GOT3 (cell line): ENCODE data around the gene HADH.
"Not testable (repeated sequence)": the region's sequence is repeated elsewhere in the genome, so short reads cannot be mapped to it uniquely, and the experiment has no call there.

Experiments used
- DNase-seq: peaks from one replicate; lab custom pipeline; 2025; ENCODE audit warnings: mixed read lengths; lab: John Stamatoyannopoulos, UW

HADH gene

DNA sequence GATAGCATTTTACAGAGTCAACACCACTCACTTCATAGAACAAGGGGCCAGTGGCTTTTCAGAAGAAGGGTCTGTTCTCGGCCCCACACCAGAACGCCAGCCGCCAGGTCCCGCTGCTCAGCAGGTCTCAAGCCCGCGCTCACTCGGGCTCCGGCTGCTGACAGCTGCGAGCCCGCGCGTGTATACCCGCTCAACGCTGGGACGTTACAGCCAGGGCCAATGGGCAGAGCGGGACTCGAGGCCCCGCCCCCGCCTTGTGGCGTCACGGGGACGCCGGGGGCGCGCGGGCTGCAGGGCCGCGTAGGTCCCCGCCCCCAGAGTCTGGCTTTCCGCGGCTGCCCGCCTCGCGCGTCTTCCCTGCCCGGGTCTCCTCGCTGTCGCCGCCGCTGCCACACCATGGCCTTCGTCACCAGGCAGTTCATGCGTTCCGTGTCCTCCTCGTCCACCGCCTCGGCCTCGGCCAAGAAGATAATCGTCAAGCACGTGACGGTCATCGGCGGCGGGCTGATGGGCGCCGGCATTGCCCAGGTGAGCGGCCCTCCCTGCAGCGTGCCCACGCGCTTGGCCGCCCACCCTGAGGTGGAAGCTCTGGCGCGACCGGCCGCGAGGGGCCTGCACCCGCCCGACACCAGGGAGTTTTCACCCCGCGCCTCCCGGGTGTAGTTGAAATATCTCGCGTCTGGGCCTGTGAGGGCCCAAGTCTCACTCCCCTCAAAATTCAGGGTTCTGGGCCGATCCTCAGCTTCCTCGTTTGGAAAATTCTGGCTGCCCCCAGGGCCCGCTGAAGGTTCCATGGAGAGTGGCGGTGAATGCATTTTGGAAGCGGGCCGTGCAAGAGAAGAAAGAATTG lies at the start of gene HADH:
TSS of gene HADH (plus strand) at position 353 of the 850 bp plus-strand sequence. CDS start at position 397, 44 bp downstream.
- peak; percentile 27 for DNase-seq

DNA sequence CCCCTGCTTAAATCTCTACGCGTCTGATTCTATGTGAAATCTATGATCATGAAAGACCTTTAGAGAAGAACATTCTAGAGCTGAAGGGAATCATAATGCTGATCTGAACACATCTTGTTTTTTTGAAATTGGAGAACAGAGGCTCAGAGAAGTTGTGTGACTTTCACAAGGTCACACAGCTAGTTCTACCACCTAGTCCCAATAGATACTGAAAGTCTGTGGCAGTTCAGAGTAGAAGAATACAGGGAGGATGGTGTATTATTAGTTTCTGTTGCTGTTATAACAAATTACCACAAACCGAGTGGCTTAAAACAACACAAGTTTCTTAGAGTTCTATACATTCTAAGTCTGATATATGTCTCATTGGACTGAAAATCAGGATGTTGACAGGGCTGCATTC lies 43.9 kb upstream of the HADH start:
- no peak for DNase-seq

DNA sequence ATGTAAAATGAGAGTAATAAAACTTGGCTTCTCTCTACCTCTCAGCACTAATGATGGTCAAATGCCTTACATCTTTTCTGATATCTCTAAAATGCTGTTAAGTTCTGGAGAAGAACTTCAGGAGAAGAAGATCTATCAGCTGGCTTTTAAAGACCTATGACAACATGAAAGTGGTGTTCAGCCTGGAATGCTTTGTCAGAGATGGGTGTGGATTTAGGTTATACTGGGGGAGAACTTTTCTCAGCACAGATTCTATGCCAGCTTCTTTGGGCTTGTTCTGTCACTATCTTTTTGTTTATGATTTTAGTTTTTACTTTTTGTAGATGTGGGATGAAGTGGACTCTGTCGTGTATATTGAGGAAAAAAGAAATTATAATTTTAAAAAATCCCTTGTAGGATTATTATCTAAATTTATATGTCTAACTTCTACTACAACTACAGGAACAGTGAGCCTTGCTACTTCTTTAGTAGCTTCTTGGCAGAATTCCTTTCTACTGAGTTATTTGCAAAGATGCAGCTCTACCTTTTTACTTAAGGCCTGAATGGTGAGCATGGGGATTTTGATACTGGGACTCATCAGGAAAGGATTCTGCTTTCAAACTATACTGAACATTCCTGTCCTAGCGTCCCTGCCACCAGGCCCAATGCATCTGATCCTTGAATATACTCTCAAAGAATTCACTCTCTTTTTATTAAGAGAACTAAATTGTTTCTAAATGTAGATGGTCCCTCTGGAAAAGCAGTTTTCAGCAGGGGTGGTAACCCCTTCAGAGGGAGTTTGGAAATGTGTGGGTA lies 38.7 kb upstream of the HADH start:
- no peak for DNase-seq

DNA sequence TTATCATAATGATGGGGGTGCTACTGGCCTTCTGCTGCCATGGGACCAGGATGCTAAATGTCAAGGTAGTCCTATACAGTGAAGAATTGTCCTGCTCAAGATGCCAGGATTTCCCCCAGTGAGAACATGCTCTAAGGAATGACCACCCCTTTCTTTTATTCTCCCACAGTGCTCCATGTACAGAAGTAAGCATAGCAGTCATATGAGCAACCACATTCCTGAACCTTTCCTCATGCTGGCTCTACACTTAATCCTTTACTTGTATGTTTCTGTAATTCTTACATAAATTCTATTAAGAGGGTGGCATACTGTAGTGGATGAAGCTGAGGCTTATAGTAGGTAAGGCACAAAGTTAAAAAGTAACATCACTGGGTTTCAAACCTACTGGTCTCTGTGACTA lies 38.1 kb upstream of the HADH start:
- DNase-seq, result no peak

DNA sequence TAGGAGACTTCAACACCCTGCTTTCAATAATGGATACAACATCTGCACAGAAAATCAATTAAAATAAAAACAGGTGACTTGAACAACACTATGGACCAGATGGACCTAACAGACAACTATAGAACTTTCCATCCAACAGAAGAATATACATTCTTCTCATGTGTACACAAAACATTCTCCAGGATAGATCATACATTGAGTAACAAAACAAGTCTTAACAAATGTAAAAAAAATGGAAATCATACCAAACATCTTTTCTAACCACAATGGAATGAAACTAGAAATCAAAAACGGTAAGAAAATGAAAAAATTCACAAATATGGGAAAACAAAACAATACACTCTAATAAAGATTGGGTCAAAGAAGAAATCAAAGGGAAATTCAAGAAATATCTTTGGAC lies 33.7 kb upstream of the HADH start:
- no peak for DNase-seq

DNA sequence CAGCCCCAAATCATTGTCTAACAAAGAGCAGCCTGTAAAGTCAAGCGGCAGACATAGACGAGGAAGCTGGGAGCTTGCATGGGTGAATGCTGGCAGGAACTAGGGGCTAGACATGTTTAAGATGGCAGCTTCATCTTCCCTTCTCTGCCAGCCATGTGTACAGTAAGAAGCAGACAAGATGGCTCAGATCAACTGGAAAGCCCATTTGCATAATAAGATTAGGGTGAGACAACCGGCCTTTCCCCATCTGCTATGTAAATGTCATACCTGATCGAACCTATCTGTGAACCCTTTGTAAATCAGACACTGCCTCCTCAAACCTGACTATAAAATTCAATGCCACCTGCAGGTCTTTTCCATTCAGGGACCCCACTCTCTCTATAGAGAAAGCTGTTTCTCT lies 22.8 kb upstream of the HADH start:
- no peak for DNase-seq

DNA sequence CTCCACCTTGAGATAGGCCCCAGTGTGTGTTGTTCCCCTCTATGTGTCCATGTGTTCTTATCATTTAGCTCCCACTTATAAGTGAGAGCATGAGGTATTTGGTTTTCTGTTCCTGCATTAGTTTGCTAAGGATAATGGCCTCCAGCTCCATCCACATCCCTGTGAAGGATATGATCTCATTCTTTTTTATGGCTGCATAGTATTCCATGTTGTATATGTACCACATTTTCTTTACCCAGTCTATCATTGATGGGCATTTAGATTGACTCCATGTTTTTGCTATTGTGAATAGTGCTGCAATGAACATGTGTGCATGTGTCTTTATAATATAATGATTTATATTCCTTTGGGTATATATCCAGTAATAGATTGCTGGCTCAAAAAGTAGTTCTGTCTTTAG lies 22.2 kb upstream of the HADH start:
- not testable (repeated sequence) for DNase-seq

DNA sequence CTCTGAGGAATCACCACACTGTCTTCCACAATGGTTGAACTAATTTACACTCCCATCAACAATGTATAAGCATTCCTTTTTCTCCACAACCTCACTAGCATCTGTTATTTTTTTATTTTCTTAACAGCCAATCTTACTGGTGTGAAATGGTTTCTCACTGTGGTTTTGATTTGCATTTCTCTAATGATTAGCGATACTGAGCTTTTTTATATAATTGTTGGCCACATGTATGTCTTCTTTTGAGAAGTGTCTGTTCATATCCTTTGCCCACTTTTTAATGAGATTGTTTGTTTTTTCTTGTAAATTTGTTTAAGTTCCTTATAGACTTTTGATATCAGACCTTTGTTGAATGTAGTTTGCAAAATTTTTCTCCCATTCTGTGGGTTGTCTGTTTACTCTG lies 21.8 kb upstream of the HADH start:
- DNase-seq, result not testable (repeated sequence)

DNA sequence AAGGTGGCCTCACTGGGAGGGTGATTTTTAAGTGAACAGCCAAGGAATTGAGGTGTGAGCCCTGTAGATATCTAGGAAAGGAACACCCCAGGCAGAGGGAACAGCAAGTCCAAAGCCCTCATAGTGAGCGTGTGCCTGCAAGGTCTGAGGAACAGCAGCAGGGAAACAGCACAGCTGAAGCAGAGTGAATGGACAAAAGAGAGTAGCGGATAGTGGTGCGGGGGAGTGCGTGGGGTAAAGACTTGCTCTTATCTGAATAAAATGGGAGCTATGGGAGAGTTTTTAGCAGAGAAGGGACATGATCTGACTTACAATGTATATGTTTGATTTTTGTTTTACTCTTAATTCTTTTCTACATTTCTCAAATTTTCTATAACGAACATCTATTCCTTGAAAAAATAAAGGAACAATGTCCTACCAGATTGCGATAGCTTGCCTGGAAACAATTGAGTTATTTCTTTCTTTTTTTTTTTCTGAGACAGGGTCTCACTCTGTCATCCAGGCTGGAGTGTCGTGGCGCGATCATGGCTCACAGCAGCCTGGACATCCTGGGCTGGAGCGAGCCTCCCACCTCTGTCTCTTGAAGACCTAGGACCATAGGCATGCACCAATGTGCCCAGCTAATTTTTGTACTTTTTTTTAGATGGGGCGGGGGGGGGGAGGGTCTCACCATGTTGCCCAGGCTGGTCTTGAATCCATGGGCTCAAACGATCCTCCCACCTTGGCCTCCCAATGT lies 19.5 kb upstream of the HADH start:
- DNase-seq, result no peak

DNA sequence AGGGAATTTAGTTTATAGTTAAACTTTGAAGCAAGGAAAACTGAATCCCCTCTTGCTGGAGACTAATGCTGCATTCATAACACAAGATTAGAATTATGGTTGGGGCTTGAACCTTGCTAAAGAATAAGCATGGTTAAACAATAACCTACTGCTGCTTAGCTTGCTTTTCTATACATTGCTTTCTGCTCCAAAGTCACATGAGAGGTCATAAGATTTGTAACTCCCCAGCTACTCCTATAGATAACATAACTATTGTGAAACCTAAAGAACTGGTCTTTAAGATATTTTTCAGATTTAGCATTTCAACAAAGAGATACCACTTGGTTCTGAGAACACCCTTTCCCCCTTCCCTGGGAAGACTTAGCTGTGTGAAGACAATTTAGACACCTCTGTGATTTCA lies 17.1 kb upstream of the HADH start:
- no peak for DNase-seq

DNA sequence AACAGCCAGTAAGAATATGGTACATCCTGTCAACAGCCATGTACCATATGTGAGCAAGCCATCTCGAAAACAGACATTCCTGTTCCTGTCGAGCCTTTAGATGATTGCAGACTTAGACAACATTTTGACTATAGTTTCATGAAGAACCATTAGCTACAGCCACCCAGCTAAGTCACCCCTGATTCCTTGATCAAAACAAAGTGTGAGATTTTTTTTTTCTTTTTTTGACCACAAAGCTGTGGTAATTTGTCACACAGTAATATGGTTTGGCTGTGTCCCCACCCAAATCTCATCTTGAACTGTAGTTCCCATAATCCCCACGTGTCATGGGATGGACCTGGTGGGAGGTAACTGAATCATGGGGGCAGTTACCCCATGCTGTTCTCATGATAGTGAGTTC lies 15.2 kb upstream of the HADH start:
- DNase-seq, result no peak

DNA sequence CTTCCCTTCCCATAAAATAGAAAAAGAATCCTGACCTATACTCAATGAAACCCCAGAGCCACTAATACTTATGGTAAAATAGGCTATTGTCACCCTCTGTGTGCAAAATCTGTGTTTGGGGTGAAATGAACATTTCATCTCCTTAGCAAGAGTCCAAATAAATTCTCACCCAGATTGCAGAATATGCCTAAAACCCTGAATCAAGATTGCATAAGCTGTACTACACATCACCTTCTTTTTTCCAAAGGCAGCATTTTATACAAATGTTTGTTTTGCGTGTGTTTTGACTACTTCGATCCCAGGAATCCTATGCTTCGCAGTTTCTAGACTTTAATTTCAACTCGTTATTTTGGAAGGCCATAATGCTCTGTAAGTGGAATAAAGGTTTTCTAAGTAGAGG lies 12.2 kb upstream of the HADH start:
- DNase-seq, result no peak

DNA sequence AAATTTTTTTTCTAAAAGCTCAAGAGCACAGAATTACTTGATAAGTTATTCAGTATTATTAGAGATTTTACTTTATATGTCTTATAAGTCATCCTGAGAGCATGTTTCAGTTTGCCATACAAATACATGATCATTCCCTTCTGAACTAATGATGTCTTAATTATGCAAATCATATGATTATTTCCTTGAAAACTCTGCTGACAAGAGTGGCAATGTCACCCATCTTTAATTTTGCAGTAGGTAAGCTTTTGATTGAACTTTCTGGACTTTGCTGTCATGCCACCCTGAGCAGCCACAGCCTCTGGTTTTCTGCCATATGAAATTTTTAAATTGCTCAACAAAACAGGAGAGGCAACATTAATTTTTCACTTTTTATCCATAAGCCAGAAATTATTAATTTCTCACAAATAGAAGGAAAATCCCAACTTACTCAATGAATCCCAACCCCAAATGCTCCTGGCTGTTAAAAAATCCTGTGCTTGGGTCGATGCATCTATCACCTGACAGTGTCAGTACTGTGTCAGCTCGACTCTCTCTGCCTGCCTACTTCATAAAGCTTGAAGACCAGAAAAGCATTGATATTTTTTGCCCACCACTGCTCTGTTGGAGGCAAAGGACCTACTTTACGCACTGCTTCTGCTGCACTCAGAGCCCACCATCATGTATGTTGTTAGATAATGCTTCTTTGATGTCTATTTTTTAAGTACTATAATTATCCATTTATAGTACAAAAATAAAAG lies 11.6 kb upstream of the HADH start:
- no peak for DNase-seq

DNA sequence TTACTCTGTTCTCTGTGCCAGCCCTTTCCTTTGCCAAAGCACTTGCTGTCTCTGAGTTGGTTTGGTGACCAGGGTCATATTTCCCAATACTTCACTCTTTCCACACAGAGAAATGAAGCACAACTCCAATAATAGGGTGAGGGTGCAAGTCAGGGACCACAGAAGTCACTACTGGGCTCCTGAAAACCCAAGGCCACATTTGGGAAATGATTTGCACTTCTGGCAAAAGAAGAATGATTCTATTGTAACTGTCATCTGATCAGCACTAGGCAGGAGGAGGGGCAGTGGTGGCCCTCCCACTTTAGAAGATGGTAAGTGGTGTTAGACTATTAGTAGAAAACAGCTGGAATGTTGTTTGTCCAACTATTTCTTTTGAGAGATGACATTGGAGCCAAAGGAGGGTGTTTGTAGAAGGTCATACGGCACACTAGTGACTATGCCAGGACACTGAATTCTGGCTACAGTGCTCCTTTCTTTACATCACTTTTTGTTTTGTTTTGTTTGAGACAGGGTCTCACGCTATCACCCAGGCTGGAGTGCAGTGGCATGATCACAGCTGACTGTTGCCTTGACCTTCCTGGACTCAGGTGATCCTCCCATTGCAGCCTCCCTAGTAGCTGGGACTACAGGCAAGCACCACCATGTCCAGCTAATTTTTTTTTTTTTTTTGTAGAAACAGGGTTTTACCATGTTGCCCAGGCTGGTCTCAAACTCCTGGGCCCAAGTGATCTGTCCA lies 10.8 kb upstream of the HADH start:
- no peak for DNase-seq

DNA sequence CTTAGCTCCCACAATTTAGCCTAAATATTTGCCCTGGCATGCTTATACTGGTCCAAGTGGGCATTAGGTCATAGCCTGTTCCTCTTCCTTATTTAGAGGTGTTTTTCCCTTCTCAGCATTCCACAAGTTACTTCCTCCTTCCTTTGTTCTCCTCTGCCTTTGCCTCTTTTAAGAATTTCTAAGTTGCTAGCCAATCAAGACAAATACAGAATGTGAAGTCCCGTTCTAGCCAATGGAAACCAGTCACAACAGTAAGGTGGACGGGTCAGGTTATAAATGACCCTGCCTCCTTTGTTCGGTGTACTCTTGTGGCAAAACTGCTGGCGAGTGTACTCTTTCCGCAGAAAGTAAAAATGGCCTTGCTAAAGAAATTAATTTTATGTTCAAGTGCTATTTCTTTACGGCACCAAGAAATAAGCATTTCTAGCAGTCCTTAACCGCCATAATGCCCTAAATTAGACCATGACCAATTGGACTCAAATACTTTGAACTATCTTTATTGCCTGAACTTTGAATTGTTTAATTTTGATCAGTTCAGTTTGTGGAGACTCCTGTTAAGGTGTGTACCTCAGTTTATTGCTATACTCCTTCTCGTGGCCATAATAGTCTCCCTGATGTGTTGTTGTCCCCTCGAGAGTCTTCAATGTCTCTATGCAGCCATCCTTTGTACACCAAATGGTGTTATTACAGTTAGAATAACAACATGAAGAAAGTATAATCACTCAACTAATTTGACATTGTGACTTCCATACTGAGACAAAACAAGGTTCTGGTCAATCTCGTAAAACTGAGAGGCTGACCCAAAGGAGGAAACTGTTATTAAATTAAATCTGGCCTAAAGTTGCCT lies 1.6 kb upstream of the HADH start:
- DNase-seq, result no peak

DNA sequence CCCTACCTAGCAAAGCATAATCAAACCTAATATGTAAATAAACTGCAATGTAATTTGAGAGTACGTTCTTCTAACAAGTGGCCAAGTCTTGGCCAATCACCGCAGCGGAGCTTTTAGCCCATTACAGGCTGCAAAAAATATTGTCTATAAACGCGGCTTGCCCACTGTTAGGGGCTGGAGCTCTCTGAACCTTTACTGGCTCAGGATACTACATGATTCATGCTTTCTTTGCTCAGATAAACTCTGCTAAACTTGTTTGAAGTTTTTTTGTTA lies 990 bp upstream of the HADH start:
- DNase-seq, result no peak

DNA sequence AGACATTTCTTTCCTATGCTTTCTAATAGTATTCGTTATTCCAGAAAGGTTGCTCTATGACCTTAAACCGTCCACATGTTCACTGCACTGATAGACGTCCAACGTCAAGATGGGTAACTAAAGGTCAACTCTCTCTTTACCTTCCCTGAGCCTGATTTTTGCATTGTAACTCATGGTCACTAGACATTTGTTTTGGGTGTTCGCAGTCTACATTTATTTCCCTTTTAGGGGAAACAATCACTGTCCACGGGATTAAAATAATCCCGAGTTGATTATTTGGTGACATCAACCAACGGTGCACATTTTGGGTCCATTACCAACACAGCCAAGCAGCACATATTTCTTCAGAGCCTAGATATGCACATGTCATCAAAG lies 540 bp upstream of the HADH start:
- DNase-seq, result no peak

DNA sequence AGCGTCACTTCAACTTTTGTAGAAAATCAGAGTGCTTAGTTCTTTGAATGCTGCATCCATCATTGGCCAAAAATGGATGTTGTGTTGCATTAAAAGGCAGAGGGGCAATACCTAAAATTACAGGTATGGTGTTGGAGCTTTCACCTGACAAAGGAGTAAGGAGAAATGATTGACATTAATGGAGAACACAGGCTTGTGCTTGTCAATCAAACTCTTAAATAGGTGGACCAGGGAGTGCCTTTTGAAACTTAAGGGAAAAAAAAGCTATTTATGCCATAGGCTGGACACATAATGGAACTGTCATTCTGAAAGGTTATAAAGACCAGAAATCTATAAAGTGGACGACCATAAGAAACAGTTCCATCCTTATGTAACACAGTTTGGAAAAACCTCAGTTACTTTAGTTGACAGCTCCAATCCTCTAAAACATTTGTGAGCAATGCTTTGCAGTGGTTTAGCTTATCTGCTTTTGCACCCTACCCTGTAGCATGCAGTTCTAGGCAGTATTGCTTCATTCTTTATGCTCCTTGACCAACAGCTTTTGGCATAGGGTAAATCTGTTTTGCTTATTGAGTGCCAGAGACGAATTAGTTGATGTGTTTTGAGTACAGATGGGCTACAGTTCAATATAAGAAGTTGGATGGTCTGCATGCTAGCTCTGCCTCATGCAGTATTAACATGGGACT lies 2.4 kb downstream of the HADH start:
- no peak for DNase-seq

DNA sequence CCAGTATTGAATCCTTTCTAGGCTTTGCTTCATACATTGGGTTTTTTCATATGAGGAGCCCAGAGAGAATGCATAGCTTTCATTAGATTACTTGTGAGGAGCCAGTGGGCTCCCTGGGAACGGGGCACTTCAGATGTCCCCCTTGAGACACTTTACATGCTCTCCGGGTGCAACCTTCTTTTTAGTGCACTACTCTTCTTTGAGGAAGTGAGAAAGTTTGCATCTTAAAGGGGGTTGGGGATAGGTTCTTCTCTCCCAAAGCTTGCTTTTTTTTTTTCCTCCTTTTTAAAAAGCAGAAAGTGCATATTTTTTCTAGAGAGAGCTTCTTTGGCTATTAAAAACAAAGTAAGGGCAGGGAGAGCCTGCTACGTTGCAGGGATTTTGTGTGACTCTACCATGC lies 4.3 kb downstream of the HADH start:
- DNase-seq, result no peak

DNA sequence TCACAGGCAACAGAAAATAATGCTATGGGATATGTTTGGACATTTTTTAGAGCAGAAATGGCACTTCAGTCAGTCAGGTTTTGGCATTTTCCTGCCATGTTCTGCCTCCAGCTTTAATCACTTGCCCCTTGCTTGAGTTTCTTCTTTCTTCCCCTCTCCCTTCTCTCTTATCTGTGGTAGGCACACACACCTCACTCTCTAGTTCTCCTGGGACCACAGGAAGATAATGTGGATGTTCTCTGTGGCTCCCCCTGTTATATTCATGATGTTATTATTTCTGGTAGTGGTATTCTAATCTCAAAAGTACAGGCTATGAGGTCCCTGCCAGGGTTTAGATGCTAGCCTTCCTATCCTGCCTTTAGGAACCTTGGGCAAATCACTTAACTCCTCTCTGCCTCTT lies 5.2 kb downstream of the HADH start:
- no peak for DNase-seq
